HG02973 (cell line): Measurements from ENCODE around the gene IFITM2.
"Not testable (repeated sequence)": the region's sequence is repeated elsewhere in the genome, so short reads cannot be mapped to it uniquely, and the experiment has no call there.

Experiments
- ATAC-seq: cut with Tn5 transposase; IDR thresholded peaks from one replicate; pipeline ENCODE4 v1.9.1; 2021; ENCODE audit warnings: moderate library complexity; ENCODE audit not compliant: unreplicated experiment

IFITM2 gene

GRCh38 chr11:324156-324555, 16.5 kb downstream of the IFITM2 start:
- ATAC-seq = no peak

GRCh38 chr11:324593-325517, 17.2 kb downstream of the IFITM2 start:
- ATAC-seq = not testable (repeated sequence)

GRCh38 chr11:325796-326591, 18.4 kb downstream of the IFITM2 start:
- no peak for ATAC-seq

- no peak for ATAC-seq
These were observed 18.9 kb downstream of the IFITM2 start for GRCh38 chr11:326592-326841.

- peak; percentile 68 for ATAC-seq
These were observed 19.4 kb downstream of the IFITM2 start for GRCh38 chr11:326842-327580.

GRCh38 chr11:327581-327923, 19.9 kb downstream of the IFITM2 start:
- ATAC-seq = no peak

- no peak for ATAC-seq
These were observed 20.4 kb downstream of the IFITM2 start for GRCh38 chr11:328012-328411.

- ATAC-seq = not testable (repeated sequence)
These were observed 21.0 kb downstream of the IFITM2 start for GRCh38 chr11:328516-329100.

- ATAC-seq = no peak
These were observed 22.3 kb downstream of the IFITM2 start for GRCh38 chr11:329886-330253.

GRCh38 chr11:330307-330693, 22.7 kb downstream of the IFITM2 start:
- ATAC-seq = no peak

- ATAC-seq = no peak
These were observed 23.2 kb downstream of the IFITM2 start for GRCh38 chr11:330694-331357.

GRCh38 chr11:331358-332060, 23.9 kb downstream of the IFITM2 start:
- ATAC-seq = no peak

GRCh38 chr11:332651-333480, 25.2 kb downstream of the IFITM2 start:
- ATAC-seq = no peak

- not testable (repeated sequence) for ATAC-seq
These were observed 26.1 kb downstream of the IFITM2 start for GRCh38 chr11:333616-334263.

- ATAC-seq = no peak
These were observed 26.8 kb downstream of the IFITM2 start for GRCh38 chr11:334264-334994.

- ATAC-seq = no peak
These were observed 28.4 kb downstream of the IFITM2 start for GRCh38 chr11:335779-336658.

GRCh38 chr11:336659-337198, 29.1 kb downstream of the IFITM2 start:
- ATAC-seq = no peak
